ENCODE results near the gene VTA1.

DNA sequence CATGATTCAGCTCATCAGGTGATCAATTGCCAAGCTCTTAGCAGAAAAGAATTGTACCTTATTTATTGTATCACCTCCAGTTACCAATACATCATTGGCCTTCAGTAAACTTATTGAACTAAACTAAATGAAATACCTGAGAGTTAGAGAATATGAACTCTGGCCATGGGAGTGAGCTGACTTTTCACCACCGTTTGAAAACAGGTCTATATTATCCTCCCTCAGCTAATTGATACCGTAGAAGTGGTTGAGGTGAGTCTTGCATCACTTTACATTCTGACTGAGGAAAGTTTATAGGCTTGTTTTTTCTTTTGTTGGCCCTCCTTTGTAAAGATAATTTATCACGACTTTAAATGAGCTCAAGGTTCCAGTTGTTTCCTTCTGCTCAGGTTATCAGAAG is 102.2 kb downstream of the VTA1 start:
- TF ChIP-seq, protein P1, sequence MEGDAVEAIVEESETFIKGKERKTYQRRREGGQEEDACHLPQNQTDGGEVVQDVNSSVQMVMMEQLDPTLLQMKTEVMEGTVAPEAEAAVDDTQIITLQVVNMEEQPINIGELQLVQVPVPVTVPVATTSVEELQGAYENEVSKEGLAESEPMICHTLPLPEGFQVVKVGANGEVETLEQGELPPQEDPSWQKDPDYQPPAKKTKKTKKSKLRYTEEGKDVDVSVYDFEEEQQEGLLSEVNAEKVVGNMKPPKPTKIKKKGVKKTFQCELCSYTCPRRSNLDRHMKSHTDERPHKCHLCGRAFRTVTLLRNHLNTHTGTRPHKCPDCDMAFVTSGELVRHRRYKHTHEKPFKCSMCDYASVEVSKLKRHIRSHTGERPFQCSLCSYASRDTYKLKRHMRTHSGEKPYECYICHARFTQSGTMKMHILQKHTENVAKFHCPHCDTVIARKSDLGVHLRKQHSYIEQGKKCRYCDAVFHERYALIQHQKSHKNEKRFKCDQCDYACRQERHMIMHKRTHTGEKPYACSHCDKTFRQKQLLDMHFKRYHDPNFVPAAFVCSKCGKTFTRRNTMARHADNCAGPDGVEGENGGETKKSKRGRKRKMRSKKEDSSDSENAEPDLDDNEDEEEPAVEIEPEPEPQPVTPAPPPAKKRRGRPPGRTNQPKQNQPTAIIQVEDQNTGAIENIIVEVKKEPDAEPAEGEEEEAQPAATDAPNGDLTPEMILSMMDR (IDR thresholded peaks at IDR 0.05): no peak
- no peak for TF ChIP-seq POLR2A (IDR thresholded peaks at IDR 0.05)
